ENCODE data around the gene PTTG1IP2. TPM values are rescaled to one million over a fixed set of nuclear protein-coding genes. Genes with fewer than 3 reads are reported as not detected.

Gene PTTG1IP2
- total RNA-seq, 1 donor from 2014 or later: not detected

- Histone ChIP-seq H4K20me1 (ENCODE audit: insufficient read depth, low read length) (no peaks in the 10 kb centered on the region), H3K27ac (ENCODE audit: low read depth, low read length) (no peak overlapping the region), H3K36me3 (ENCODE audit: insufficient read depth, low read length) (no peaks in the 10 kb centered on the region), H3K9me3 (ENCODE audit: insufficient read depth, low read depth, low read length) (no peaks in the 10 kb centered on the region), H3K4me1 (ENCODE audit: insufficient read depth, low read length) (peaks cover 10% of the 10 kb centered on the region), H2AFZ (ENCODE audit: low read depth, low read length) (no peak overlapping the region), H3K79me2 (ENCODE audit: insufficient read depth, low read length) (no peaks in the 10 kb centered on the region), H3K9ac (ENCODE audit: low read length) (no peak overlapping the region), H3K4me3 (ENCODE audit: insufficient read depth, low read depth, low read length) (no peak overlapping the region), H3K27me3 (ENCODE audit: insufficient read depth, low read length) (no peaks in the 10 kb centered on the region), H3K4me2 (ENCODE audit: low read length) (no peak overlapping the region)
- Mint-ChIP-seq H3K27ac (ENCODE audit: unreplicated experiment) (no peak overlapping the region), H3K27me3 (ENCODE audit: low read depth, unreplicated experiment) (no peaks in the 10 kb centered on the region), H3K4me3 (ENCODE audit: unreplicated experiment) (no peak overlapping the region), H3K9me3 (ENCODE audit: unreplicated experiment) (peaks cover 2% of the 10 kb centered on the region), H3K4me1 (ENCODE audit: low read depth, unreplicated experiment) (peaks cover 15% of the 10 kb centered on the region), H3K36me3 (ENCODE audit: low read depth, unreplicated experiment) (no peaks in the 10 kb centered on the region)
- no peak for DNase-seq (ENCODE audit: low read depth)
- TF ChIP-seq CTCF (IDR thresholded peaks at IDR 0.05; ENCODE audit: insufficient read depth, low read depth, low read length) (no peak), EZH2 (IDR thresholded peaks at IDR 0.05; ENCODE audit: insufficient read depth, low read length) (no peak)
- FAIRE-seq: peak; percentile 37
Measured at GRCh38 chr7:90472805-90473540, 3.5 kb downstream of the PTTG1IP2 start.

- Histone ChIP-seq H3K27ac (ENCODE audit: low read depth, low read length) (no peak overlapping the region), H3K4me1 (ENCODE audit: insufficient read depth, low read length) (peaks cover 10% of the 10 kb centered on the region)
- no peak overlapping the region for H3K27ac Mint-ChIP-seq (ENCODE audit: unreplicated experiment)
Measured at GRCh38 chr7:90473814-90474213, 4.4 kb downstream of the PTTG1IP2 start.

More at GRCh38 chr7:90473814-90474213, 4.4 kb downstream of the PTTG1IP2 start:
- Mint-ChIP-seq H3K27me3 (ENCODE audit: low read depth, unreplicated experiment) (no peaks in the 10 kb centered on the region), H3K4me1 (ENCODE audit: low read depth, unreplicated experiment) (peaks cover 15% of the 10 kb centered on the region), H3K4me3 (ENCODE audit: unreplicated experiment) (no peak overlapping the region), H3K36me3 (ENCODE audit: low read depth, unreplicated experiment) (no peaks in the 10 kb centered on the region), H3K9me3 (ENCODE audit: unreplicated experiment) (peaks cover 2% of the 10 kb centered on the region)
- no peak overlapping the region for H3K9ac ChIP-seq (ENCODE audit: low read length)
- no peaks in the 10 kb centered on the region for H3K9me3 ChIP-seq (ENCODE audit: insufficient read depth, low read depth, low read length)
- H4K20me1 ChIP-seq (ENCODE audit: insufficient read depth, low read length): no peaks in the 10 kb centered on the region
- H3K27me3 ChIP-seq (ENCODE audit: insufficient read depth, low read length): no peaks in the 10 kb centered on the region
- no peak for TF ChIP-seq CTCF (IDR thresholded peaks at IDR 0.05; ENCODE audit: insufficient read depth, low read depth, low read length)
- no peak for TF ChIP-seq EZH2 (IDR thresholded peaks at IDR 0.05; ENCODE audit: insufficient read depth, low read length)
- no peak overlapping the region for H3K4me2 ChIP-seq (ENCODE audit: low read length)
- no peak for FAIRE-seq
- H3K4me3 ChIP-seq (ENCODE audit: insufficient read depth, low read depth, low read length): no peak overlapping the region
- peak; percentile 30 for DNase-seq (ENCODE audit: low read depth)
- H3K36me3 ChIP-seq (ENCODE audit: insufficient read depth, low read length): no peaks in the 10 kb centered on the region
- H2AFZ ChIP-seq (ENCODE audit: low read depth, low read length): no peak overlapping the region
- no peaks in the 10 kb centered on the region for H3K79me2 ChIP-seq (ENCODE audit: insufficient read depth, low read length)

Measured in astrocyte (in vitro differentiated cells and primary cell).